GM11168 (cell line): ENCODE data around the gene CRACDL.
"Not testable (repeated sequence)": the region's sequence is repeated elsewhere in the genome, so short reads cannot be mapped to it uniquely, and the experiment has no call there.

Source experiments
- in situ Hi-C: fragments of 300-500 bp; cut with MboI; formaldehyde crosslinking; loops from one replicate; pipeline ENCODE4 v1.12.0; 2022; ENCODE audit warnings: low sequenced_read_pairs; ENCODE audit not compliant: unreplicated experiment

CRACDL gene

DNA sequence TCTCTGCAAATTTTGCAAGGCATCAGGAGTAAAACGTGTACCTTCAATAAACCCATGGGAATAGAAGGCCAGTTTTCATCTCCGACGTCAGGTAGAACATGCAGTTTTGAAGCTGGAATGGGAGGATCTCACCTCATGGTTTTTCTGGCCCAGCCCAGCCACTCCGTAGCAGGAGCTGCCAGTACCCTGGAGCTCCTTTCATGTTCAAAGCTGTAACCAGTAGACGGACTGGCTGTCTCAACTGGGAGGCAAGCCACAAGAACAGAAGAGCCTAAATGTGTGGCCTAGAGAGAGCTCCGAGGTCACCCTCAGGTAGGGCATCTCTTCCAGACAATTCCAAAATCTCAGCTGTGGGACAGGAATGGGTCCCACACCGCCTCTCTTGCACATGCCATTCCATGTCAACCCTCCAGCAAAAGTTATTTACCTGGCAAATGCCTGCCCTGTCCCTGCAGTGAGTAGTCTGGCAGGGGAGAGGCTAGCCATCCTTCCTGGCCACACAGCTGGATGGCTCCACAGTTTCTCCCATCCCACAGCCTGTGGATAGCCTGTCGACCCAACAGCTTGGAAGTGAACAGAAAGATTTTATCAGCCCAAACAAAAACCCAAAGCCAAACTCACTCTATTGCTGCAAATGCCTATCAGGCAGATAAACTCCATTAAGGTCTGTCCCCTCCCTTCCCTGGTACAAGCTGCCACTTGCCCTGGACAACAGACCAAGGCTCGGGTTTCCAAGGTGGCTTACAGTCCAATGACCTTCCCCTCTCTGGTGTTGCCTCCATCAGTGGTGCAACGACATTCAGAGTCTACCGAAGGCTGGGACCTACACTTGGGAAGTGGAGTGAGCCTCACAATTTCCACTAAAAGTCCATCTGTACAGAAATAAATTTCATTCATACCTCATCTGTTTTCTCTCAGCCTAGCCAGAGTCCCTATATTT lies 27.8 kb downstream of the CRACDL start:
- in situ Hi-C loops, result no loop called here

DNA sequence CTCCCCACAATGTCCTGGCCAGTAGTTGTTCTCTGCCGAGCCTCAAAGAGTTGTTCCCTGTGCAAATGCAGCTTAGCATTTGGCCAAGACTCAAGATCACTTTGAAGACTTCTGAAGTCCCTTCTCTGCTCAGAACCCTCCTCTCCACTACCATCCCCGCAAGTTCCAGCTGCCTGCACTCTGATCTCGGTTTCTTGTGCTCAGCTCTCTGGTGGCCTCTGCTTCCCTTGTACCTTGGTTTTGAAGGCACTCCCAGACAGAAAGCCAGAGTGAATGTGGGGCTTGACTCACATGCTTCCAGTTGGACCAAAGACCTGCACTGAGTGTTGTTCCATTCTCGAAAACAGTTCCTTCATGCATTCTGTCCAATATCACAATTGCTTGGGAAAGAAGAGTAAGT lies 28.6 kb downstream of the CRACDL start:
- in situ Hi-C loops, result no loop called here

DNA sequence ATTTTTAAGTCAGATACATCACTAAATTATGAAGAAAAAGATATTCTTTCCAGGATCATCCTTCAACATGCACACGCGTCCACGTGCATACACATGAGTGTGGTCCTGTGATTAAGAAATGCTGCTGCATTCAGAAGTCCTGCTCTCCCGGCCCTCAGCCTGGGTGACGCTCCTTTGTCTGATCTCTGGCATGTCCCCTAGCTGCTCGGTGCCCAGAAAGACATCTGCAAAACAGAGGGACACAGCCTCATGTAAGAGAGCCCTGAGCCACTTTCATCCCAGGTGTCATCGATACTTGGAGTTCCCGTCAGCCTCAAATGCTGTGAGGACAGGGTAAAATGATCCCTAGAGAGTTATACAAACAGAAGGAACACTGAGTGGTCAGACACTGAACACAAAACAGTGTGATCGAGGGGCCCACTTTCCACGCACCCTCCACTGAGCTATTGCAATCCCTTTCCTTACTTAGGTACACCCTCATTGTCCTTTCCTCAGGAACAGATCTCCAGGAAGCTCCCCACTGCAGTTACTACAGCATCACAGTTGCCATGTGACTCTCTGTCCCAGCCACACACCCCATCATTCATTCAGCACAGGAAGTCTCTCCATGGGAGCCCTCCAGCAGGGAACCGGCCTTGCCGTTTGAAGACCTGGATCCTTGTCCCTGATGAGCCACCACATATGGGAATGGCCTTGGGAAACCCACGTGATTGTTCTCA lies 32.1 kb downstream of the CRACDL start:
- in situ Hi-C loops, result no loop called here

DNA sequence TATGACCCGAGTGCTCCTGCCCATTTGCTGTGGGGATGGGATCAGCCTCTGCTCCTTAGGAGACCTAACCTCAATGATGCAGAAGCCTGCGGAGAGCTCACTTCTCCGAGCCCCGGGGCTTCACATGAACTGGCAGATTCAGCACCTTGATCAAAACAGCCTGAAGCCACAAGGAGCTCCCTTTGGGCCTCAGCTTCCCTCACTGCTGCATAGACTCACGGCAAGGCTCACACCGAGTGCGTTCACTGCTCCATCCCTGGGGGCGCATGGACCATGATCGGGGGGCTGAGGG lies 33.0 kb downstream of the CRACDL start:
- in situ Hi-C loops, result no loop called here

DNA sequence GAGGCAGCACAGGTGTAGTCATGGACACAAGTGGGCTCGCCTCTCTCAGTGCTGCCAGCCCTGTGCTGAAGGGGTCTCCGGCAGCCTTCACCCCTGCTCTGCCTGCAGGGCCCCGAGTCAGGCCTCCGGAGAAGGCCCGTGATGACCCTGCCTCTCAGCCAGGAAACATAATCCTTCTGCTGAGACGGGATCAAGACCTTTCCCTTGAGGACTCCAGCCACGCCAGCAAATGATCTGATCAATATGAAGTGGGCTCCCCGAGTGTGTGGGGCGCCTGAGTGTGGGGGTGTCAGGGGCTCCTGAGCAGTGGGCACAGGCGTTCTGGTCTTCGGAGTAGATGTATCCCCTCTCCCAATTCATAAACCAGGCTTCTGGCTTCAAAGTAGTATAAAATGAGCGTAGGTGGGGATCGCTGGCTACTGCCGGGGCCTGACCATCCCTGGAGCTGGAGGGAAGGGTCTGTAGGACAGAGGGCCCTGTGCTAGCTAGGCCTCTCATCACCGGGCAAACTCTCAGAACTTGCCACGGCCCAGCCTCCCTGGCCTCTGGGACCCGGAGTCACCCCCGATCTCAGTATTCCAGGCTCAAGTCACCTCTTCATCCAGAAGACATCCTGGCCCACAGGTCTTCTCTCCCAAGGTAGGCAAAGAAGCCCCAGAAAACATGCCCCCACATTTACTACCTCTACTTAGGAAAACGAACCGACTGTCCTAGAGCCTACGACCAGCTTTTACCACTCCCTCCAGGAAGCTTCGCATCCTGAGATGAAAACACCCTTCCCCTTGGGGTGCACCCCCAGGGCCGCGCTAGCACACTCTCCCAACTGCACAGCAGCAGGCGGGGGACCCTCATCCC lies 33.6 kb downstream of the CRACDL start:
- in situ Hi-C loops, result no loop called here

DNA sequence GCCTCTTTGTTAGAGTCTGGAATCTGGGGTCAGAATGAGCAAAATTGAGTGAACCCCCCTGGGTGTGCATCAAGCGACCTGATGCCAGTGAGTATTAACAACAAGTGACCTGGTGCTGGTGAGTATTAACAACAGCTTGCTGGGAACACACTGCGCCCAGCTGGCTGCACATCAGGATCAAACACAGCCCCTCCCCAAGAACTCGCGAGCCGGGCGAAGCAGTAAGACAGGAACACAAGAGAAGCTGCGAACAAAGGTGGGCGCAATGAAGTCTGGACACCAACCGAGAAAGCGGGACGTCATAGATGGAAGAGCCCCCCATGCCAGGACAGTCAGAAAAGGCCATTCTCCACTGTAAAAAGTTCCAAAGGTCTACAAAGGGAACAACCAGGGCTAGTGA lies 34.3 kb downstream of the CRACDL start:
- in situ Hi-C loops, result no loop called here

DNA sequence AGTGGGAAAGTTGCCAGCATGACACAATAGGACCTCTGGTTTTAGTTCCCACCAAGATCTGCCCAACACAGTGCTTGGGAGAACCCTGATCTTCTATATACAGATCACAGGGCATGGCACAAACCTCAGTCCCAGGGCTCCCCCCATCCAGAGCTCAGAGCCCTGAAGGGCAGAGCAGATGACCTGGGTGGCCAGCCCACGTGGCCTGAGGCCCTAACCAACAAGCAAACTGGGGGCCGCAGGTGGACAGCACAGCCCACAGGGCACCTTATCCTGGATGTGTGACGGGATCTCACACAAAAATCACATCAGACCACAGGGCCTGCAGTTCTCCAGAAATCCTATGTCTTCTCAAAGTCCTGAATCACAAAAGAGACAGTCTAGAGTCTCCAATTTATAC lies 34.7 kb downstream of the CRACDL start:
- in situ Hi-C loops, result no loop called here

DNA sequence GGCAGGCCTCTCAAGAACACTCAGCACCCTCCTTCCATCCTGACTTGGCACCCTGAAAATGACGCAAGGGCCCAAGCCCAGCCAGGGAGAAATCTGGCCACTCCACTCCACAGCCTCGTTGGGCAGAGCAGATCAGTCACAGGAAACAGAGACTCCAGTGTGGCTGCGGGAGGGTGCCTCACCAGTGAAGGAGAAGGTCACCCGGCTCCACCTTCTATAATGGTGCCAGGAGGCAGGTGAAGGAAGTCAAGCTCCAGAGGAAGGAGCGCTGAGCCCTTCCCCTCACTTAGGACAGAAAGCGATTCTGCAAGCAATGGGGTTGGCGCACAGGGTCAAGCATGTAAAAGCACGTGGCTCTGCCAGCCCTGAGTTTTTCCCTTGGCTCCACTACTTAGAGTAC lies 35.3 kb downstream of the CRACDL start:
- in situ Hi-C loops, result no loop called here

DNA sequence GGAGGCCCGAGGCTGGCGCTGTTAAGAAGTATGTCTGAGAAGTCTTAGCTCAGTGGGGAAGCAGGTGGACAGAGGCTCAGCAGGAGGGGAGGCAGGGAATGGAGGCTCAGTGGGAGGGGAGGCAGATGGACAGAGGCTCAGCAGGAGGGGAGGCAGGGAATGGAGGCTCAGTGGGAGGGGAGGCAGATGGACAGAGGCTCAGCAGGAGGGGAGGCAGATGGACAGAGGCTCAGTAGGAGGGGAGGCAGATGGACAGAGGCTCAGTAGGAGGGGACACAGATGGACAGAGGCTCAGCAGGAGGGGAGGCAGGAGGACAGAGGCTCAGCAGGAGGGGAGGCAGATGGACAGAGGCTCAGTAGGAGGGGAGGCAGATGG lies 36.3 kb downstream of the CRACDL start:
- in situ Hi-C loops, result not testable (repeated sequence)

DNA sequence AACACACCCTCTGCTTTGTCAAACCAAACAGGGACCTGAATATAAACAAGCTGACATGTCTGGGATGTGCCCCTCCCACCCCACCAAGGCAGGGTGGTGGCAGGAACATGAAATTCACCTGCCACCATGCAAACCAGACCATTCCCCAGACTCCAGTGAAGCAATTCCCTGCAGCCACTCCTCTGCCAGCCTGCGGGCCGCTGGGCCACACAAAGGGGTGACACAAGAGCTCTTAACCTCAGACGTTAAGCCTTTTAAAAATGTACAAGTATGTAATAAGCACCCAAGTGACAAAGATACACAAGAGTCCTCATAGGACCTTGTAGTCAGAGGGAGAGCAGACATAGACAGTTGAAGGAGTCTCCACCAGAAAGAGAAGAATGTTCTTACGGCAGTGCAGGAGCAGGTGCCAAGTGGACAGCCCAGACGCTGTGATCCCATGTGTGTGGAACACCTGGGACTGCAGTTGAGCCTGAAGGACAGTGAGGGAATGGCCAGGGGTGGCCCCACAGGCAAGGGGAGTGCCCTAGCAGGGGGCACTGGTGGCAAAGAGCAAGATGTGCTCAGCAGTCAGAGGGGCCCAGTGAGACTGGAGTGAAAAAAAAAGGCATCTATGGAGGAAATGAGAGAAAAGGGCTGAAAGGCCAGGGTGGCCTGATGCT lies 36.9 kb downstream of the CRACDL start:
- in situ Hi-C loops, result no loop called here

DNA sequence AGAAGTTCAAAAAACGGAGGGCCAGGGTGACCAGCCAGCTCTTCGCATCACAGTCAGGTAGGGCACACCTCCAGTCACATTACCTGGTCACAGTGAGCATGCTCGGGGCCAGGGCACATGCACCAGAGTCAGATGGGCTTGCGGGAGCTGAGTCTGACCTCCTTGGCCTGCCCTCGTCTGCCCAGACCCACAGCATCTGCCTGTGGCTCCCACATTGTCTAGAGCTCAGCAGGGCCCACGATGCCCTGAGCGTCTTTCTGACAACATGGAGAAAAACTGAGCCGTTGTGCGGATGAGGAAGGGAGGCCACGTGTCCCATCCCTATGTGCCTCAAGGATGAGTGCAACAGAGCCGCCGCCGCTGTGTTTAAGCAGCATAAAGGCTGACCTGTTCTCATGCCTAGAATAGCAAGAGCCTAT lies 37.6 kb downstream of the CRACDL start:
- in situ Hi-C loops, result no loop called here

DNA sequence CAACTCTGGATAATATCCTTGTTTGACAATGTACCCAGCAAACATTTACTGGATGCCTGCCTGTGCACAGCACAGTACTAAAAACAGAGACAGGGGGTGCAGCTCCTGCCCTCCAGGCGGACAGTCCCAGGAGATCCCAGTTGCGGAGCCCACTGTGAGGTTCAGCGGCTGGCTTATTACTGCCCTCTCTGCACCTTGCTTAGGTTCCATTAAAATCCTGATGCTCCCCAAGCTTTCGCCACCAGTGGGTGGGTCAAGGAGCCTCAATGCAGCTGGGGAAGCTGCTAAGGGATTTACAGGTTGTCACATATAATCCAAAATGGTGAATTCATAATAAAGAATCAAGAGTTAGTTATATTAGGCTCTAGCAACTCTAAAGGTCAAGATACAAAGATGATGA lies 38.3 kb downstream of the CRACDL start:
- in situ Hi-C loops, result no loop called here

DNA sequence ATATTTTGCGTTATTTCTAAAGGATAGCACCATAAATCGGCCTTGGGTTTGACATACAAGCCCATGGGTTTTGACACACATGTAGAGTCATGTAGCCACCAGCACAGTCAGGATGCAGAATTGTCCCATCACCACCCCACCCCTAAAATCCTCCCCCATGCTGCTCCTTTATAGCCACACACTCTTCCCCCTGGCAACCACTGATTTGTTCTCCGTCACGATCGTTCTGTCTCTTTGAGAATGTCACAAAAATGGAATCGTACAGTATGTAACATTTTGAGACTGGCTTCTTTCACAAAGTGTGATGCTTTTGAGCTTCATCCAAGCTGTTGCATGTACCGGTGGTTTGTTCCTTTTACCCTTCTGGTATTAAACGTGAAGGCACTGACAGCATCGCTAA lies 39.1 kb downstream of the CRACDL start:
- in situ Hi-C loops, result no loop called here

DNA sequence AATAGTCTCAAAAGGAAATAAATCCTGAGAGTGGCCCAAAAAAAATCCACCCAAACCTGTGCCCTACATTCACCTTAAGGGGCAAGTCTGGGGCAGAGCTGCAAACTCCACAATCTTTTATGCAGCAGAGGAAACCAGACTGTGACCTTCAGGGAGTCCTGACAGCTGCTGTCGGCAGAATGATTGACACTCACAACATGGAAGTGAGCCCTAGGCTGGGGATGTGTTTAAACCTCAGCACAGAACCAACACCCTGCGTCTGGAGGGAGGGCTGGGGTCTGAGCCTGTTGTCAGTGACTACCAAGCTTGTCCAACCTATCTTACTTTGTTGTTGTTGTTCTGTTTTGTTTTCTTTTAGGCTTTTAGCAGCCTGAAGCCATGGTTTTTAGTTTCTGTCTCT lies 39.6 kb downstream of the CRACDL start:
- in situ Hi-C loops, result no loop called here

DNA sequence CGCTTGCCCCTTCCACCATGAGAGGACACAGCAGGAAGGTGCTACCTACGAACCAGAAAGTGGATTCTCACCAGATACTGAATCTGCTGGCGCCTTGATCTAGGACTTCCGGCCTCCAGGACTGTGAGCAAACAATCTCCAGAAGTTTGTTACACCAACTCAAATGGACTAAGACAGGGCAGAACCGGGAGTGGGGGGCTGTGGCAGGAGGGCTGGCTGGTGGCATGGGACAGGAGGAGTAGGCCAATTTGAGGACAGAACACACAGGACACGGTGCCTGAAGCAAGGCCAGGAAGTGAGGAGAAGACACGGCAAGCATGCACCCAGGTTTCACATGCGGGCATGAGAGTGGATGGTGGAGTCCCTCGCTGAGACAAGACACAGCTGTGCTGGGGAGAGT lies 40.1 kb downstream of the CRACDL start:
- in situ Hi-C loops, result no loop called here

DNA sequence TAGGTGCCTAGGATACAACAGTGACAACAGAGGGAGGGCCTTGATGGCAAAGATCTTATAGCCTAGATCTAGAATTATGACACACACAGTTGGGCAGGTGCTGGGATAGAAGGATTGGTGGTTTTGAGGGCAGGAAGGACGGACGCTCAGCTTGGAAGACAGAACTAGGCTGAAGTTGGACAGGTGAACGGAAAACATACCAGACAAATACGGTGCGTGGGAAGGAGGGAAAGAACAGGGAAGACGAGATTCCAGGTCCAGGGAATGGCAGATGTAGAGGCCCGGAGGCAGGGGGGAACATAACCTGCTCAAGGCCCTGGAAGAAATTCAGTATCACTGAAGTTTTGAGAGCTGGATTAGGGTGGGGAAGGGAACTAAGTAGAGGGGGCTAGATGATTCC lies 40.8 kb downstream of the CRACDL start:
- in situ Hi-C loops, result no loop called here

DNA sequence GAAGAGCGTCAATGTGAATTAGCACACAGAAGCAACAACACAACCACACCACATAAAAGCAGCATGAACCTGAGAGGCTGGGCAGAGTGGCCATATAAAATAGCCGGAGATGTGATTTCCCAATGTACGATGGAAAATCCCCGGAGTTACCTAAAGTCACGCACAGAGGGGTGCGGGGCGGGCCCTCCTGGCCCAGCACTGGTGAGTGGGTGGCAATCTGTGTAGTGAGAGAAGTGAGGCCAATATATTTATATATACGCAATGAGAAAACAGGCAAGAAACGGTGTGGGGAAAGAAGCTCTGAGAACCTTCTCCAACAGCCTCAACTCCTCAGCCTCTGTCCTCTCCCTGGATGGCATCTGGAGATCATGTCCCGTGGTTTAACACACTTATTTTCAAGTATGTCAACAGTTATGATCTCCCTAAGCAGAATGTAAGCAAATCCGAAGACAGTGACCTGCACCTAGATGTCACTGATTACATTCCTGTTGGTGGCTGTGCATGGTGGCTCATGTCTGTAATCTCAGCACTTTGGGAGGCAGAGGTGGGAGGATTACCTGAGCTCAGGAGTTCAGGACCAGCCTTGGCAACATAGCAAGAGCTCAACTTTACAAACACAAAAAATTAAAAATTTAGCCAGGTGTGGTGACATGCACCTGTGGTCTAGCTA lies 41.6 kb downstream of the CRACDL start:
- in situ Hi-C loops, result no loop called here

DNA sequence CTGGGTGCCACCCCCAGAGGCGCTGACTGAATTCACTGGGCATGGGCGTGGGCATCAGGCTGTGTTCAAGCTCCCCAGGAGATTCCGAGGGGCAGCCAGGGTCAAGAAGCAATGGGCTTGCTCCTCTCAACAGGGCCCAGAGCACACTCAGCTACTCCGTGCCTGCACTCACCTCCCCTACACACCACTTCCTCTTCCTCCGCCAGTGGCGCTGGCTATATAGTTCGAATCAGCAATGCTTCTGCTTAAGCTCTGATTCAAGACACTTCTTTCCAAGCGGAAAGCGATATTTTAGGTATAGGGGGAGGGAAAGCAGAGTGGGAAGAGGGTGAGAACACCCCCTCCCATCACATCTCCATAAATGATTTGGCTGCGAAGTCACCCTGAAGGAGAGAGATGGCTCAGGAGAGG lies 42.1 kb downstream of the CRACDL start:
- in situ Hi-C loops, result no loop called here

DNA sequence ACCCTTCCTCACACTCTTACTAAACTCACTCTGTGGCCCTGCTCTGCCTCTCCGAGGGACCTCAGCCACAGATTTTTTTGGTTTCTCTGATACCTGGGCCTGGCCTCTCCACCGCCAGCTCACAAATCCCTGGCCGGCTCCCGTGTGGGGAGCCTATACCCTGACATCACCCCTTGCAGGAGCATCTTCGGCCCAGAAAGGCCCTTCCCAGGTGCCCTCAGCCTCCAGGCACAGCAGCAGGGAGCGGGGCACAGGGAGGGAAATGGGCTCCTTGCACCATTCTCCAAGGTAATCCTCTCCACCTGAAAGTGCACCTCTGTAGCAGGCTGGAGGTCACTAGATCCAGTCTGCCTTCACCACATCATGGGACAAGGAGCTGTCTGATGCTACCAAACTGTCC lies 43.2 kb downstream of the CRACDL start:
- in situ Hi-C loops, result no loop called here

DNA sequence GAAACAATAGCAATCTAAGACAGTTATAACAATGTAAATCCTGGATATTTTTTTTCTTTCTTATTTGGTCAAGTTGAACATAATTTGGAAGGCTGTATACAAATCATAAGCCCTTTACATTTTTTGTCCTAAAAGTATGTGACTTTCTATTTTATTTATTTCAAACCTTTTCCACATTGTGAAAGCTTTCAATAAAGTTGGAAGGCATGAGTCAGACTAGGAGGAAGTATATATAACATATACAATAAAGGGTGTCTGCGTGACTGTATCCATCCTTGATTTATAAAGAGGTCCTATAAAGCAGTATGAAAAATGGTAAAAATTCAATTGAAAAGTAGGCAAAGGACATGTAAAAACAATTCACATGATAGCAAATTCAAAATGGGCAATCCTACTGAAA lies 44.4 kb downstream of the CRACDL start:
- in situ Hi-C loops, result no loop called here
